IMR-90 (cell line): ENCODE measurements around the gene LMO2.

Experiments
- CEBPB ChIP-seq: IDR thresholded peaks from 2 replicates; pipeline ENCODE4 v1.6.1; 2012; ENCODE audit warnings: low read depth, low read length, improper control_type of control experiment
- FOS ChIP-seq: fragments of 150-350 bp; IDR thresholded peaks from 2 replicates; pipeline ENCODE4 v1.6.1; 2016; ENCODE audit warnings: low read depth, low read length
- MAFK ChIP-seq: IDR thresholded peaks from 2 replicates; pipeline ENCODE4 v1.6.1; 2012; ENCODE audit warnings: low read depth, low read length, improper control_type of control experiment
- MAZ ChIP-seq: IDR thresholded peaks from 2 replicates; pipeline ENCODE4 v1.6.1; 2012; ENCODE audit warnings: low read depth, mild to moderate bottlenecking, low read length, improper control_type of control experiment, moderate library complexity, borderline replicate concordance
- MXI1 ChIP-seq: IDR thresholded peaks from 2 replicates; pipeline ENCODE4 v1.6.1; 2012; ENCODE audit warnings: low read depth, mild to moderate bottlenecking, low read length, moderate library complexity, borderline replicate concordance
- POLR2A ChIP-seq: IDR thresholded peaks from 2 replicates; pipeline ENCODE4 v1.6.1; 2012; ENCODE audit warnings: mild to moderate bottlenecking, low read depth, low read length
- RAD21 ChIP-seq: IDR thresholded peaks from 2 replicates; pipeline ENCODE4 v1.6.1; 2012; ENCODE audit warnings: low read length, improper control_type of control experiment
- RCOR1 ChIP-seq: IDR thresholded peaks from 2 replicates; pipeline ENCODE4 v1.6.1; 2012; ENCODE audit warnings: mild to moderate bottlenecking, low read length, improper control_type of control experiment; ENCODE audit not compliant: insufficient replicate concordance
- RFX5 ChIP-seq: IDR thresholded peaks from 2 replicates; pipeline ENCODE4 v1.8.0; 2012; ENCODE audit warnings: low read depth, mild to moderate bottlenecking, low read length, moderate library complexity
- TF ChIP-seq, protein P1 (sequence below): conservative IDR thresholded peaks from 2 replicates; pipeline ENCODE4 v1.5.1; 2012; ENCODE audit warnings: mild to moderate bottlenecking, low read depth, low read length, improper control_type of control experiment

DNA sequence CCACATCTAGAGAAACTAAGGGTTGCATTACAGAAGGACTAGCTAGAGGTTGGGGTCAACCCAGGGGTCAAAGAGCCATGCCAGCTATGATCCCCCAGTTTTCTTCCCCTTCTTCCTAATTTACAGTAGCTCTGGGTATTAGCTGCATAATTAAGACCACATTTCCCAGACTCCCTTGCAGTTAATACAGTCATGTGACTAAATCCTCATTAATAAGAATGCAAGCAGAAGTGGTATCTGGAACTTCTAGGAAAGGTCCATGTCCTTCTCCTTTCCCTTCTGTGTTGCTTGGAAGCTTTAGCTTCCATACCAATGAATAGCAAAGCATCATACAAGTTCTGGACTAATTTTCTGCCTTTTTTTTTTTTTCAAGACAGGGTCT, 19.1 kb upstream of the LMO2 start:
- no peak for TF ChIP-seq POLR2A
- TF ChIP-seq, protein P1, sequence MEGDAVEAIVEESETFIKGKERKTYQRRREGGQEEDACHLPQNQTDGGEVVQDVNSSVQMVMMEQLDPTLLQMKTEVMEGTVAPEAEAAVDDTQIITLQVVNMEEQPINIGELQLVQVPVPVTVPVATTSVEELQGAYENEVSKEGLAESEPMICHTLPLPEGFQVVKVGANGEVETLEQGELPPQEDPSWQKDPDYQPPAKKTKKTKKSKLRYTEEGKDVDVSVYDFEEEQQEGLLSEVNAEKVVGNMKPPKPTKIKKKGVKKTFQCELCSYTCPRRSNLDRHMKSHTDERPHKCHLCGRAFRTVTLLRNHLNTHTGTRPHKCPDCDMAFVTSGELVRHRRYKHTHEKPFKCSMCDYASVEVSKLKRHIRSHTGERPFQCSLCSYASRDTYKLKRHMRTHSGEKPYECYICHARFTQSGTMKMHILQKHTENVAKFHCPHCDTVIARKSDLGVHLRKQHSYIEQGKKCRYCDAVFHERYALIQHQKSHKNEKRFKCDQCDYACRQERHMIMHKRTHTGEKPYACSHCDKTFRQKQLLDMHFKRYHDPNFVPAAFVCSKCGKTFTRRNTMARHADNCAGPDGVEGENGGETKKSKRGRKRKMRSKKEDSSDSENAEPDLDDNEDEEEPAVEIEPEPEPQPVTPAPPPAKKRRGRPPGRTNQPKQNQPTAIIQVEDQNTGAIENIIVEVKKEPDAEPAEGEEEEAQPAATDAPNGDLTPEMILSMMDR = no peak
- TF ChIP-seq FOS = no peak
- no peak for TF ChIP-seq CEBPB
- TF ChIP-seq MAFK = no peak
- no peak for TF ChIP-seq RAD21
- TF ChIP-seq RFX5 = no peak
- TF ChIP-seq MXI1 = no peak
- no peak for TF ChIP-seq MAZ
- no peak for TF ChIP-seq RCOR1
